ENCODE measurements around the gene ESRRA.
A peak's percentile ranks its signal among the peaks of the same experiment; 100 is the strongest.

The ESRRA gene

DNA sequence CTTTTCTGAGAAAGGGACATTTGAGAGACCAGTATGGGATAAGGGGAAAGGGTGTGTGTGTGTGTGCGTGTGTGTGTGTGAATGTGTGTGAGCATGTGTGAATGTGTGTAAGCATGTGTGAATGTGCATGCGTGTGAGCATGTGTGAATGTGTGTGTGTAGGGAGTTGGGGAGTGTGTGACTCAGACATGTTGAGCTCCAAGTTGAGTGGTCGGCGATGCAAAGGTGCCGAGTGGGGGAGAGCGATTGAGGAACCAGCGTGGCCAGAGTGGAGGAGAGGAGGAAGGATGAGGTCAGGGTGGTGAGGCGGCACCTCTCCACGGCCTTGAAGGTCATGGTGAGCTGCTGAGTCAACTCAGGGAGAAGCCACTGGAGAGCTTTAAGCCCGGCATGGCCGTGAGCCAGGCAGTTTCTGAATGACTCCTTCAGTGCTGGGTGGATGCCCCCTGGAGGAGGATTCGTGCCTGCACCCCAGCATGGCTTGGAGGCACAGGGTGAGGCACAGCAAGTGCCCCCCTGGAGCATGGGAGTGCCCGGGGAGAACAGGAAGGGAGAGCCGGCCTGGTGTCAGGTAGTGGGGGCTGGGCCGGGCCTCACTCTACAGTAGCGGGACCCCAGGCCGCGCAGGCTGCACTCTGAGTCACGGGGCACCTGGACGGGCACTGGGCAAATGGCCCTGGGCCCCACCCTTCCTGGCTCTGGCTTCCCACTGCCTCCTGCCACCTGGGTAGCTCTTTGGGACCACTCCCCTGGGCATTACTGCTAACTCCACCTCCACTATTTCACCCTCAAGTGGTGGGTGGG lies 26.4 kb downstream of the ESRRA start:
- peak in 2 of 3 experiments; percentile 52 to 77 for DNase-seq (ENCODE audit: low read depth in 3 of 3)

DNA sequence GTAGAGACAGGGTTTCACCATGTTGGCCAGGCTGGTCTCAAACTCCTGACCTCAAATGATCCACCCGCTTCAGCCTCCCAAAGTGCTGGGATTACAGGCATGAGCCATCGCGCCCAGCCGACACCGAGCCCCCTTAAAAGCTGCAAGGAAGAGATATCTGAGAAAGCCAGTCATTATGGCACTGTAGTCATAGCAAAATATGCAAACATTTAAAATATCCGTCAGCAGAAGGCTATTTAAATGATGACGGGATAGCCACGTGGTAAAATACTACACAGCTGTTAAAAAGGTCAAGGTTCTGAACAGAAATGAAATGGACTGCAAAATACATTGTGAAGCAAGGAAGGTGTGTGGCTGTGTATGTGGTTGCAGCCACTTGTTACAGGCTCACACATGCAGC lies 28.2 kb downstream of the ESRRA start:
- no peak for DNase-seq (ENCODE audit: low read depth in 3 of 3)

DNA sequence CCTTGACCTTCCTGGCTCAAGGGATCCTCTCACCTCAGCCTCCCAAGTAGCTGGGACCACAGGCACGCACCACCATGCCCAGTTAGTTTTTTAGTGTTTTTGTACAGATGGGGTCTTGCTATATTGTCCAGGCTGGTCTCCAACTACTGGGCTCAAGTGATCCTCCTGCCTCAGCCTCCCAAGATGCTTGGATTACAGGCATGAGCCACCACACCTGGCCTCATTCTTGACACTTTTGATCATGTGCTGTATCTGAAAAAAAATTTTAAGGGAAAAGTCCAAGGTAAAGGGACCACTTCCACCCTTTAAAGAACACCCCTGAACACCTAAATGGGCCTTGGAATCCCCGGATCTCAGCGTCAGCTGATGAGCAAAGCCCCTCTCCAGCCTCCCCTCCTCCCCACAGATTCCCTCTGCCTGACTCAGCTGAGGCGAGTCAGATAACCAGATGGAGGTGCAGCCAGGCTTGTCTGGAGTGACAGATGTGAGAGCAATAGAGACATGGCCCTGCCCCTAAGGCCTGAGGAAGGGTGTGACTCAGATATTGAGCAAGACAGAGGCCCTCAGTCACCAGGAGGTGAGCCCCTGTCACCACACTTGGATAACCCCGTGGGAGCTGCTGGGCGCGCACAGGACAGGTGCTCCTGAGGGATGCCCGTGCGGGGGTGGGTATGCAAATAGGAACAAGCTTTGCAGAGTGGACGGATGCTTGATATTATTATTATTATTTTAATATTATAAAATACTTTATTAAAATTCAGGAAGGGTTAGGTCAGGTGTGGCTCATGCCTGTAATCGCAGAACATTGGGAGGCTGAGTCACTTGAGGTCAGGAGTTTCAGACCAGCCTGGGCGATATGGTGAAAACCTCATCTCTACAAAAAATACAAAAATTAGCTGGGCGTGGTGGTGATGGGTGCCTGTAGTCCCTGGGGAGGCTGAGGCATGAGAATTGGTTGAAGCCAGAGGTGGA lies 29.7 kb downstream of the ESRRA start:
- DNase-seq (ENCODE audit: low read depth in 3 of 3) = peak in 1 of 3 experiments; percentile 43

DNA sequence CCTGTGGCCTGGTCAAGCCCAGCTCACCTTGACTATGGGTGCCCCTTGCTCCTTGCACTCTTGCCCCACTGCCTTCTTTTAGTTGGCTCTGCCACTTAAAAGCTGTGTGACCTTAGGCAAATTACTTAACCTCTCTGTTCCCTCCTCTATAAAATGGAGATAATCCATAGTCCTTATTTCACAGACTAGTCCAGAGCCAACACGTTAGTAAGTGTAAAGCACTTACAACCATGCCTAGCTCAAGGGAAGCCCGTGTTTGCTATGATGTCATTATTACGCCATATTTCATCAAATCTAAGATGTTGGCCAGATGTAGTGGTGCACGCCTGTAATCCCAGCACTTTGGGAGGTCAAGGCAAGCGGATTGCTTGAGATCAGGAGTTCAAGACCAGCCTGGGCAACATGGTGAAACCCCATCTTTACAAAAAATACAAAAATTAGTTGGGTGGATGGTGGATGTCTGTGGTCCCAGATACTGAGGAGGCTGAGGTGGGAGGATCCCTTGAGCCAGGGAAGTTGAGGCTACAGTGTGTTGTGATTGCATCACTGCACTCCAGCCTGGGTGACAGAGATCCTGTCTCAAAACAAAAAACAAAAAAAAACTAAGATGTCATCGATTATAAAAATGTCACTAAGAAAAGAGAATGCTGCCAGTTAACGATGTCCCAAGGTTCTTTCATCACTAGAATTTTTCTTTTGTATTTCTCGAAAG lies 32.4 kb downstream of the ESRRA start:
- DNase-seq (ENCODE audit: low read depth in 3 of 3) = no peak

DNA sequence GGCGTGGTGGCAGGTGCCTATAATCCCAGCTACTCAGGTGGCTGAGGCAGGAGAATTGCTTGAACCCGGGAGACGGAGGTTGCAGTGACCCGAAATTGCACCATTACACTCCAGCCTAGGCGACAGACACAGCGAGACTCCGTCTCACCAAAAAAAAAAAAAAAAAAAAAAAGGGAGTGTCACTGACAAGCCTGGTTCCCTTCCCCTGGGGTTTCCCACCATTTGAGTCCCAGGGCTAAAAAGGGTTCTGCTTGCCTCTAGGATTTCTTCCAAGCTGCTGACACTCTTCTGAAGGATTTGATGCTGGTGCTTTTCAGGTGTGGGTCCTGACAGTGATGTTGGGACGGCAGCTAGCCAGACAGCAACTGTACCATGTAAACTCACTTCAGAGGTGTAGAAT lies 33.4 kb downstream of the ESRRA start:
- DNase-seq (ENCODE audit: low read depth in 3 of 3) = no peak

DNA sequence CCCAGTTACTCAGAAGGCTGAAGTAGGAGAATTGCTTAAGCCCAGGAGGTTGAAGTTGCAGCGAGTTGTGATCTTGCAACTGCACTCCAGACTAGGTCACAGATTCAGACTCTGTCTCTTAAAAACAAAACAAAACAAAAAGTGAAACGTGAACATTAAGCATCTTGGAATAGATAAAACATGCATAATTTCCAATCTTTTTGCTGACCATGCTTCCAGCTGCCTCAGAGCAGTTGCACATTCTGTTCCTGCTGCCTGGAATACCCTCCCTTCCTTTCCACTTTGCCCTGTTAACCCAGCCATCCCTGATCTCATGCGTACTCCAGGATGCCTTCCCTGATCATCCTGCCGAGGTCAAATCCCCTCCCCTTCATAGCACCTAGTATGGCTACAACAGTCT lies 34.0 kb downstream of the ESRRA start:
- no peak for DNase-seq (ENCODE audit: low read depth in 3 of 3)

DNA sequence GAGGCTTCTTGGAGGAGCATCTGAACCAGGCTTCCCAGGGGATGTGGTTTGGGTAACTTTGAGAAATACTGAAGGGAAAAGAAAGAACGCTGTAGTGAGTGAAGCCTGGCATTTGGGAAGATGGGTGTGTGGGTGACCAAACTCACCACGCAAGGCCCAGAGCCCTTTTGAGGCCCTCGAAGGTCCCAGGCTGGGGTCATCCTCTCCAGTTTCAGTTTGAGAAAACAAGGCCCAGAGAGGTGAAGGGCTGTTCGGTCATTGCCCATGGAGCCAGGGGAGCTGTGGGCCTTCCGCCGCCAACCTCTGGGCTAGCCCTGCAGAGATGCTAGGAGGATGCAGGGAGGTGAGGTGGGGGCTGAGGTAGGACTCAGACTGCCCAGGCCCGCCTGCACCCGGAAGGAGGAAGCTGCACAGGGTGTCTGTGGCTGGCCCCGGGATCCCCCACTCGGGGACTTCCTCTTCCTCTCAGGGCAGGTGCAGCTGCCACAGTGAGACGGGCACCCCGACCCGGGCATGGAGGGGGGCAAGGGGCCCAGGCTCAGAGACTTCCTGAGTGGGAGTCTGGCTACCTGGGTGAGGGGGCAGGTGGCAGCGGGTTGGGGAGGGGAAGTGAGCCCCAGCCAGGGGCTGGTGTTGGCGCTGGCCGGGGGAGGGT lies 34.6 kb downstream of the ESRRA start, which contains the start of gene CCDC88B:
CCDC88B (plus strand) TSS at position 451 of the 655 bp plus-strand sequence; CDS start at position 514, 63 bp downstream.
- peak; percentile 56 to 86 (median 66) for DNase-seq (ENCODE audit: low read depth in 3 of 3)

DNA sequence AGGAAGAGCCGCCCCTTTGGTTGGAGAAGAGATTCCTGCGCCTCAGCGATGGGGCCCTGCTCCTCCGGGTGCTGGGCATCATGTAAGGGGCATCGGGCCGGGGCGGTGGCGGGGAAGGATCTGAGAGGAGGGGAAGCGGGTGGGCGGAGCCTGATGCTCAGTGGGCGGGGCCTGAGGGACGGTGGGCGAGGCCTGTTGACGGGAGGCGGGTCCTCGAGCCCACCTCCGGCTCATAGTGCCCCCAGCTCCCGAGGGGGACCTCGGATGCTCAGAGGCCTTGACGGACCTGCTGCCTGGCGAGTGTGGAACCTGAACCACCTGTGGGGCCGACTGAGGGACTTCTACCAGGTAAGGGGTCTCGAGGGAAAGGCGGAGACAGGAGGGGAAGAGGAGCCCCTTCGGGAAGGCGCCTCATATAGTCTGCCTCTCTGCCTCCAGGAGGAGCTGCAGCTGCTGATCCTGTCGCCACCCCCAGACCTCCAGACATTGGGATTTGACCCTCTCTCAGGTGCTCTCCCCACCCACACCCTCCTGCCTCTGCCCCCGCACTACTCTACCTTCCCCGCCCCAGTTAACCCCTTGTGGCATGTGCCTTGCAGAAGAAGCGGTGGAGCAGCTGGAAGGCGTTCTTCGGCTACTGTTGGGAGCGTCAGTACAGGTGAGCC lies 35.5 kb downstream of the ESRRA start:
- DNase-seq (ENCODE audit: low read depth in 3 of 3) = peak; percentile 62 to 81 (median 66)

DNA sequence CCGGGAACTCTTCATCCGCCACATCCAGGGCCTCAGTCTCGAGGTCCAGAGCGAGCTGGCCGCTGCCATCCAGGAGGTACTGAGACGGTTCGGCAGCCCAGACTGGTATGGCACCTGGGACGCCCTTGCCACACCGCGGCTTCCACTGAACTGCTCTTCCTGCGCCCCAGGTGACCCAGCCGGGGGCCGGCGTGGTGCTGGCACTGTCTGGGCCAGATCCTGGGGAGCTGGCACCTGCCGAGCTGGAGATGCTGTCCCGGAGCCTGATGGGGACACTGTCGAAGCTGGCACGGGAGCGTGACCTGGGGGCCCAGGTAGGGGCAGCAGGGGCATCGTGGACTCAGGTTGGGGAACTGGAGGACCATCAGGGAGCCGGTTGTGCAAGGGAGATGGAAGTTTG lies 36.1 kb downstream of the ESRRA start:
- DNase-seq (ENCODE audit: low read depth in 3 of 3) = no peak

DNA sequence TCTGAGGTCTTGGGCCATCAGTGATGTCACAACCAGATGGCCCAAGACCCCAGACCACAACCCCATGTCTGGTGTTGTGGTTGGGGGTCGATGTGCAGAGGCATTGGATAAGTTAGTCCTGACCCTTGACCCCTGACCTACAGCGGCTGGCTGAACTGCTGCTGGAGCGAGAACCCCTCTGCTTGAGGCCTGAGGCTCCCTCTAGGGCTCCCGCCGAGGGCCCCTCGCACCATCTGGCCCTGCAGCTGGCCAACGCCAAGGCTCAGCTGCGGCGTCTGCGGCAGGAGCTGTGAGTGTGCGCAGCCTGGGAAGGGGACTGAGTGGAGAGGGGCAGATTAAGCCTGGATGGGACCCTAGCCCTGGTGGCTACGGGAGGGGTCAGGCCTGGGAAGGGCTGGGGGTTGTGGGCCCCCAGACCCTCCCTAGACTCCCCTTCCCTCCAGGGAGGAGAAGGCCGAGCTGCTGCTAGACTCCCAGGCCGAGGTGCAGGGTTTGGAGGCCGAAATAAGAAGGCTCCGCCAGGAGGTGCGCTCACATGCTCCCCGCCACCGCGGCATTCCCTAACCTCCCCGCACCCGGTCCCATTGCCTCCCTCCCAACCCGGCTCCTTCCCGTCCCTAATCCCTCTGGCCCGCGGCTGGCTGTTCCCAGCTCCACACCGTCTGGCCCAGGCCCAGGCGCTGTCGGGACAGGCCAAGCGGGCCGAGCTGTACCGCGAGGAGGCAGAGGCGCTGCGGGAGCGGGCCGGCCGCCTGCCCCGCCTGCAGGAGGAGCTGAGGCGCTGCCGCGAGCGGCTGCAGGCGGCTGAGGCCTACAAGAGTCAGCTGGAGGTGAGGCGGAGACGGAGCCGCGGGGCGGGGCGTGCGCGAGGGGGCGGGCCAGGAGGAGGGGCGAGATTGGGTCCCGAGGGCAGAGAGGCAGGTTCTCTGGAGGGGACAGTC lies 36.8 kb downstream of the ESRRA start:
- peak; percentile 78 to 93 (median 79) for DNase-seq (ENCODE audit: low read depth in 3 of 3)

DNA sequence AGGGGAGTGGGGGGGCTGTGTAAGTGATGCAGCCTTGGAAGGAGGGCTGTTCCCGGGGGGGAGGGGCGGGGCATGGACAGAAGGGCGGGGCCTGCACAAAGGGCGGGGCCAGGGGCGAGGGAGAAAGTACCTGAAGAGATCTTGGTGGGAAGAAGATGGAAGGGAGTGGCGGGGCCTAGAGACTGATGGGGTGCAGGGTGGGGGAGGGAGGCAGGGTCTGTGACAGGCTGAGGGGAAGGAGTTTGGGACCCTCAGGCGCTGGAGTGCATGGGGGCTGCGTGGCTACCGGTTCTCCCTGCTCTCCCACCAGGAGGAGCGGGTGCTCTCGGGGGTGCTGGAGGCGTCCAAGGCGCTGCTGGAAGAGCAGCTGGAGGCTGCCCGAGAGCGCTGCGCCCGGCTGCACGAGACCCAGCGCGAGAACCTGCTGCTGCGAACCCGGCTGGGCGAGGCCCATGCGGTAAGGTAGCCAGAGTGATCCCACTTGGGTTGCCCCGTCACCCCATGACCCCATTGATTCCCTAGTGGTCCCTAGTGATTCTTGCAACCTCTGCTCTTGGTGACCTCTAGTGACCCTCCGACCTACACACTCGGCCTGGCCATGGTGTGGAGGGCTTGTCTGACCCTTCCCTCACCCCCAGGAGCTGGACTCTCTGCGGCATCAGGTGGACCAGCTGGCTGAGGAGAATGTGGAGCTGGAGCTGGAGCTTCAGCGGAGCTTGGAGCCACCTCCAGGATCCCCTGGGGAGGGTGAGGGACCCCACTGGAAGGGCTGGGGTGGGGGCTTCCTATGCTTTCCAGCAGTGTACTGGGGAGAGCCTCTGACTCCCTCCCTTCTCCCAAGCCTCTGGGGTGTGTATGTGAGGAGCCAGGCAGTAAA lies 37.8 kb downstream of the ESRRA start:
- peak in 1 of 3 experiments; percentile 31 for DNase-seq (ENCODE audit: low read depth in 3 of 3)

DNA sequence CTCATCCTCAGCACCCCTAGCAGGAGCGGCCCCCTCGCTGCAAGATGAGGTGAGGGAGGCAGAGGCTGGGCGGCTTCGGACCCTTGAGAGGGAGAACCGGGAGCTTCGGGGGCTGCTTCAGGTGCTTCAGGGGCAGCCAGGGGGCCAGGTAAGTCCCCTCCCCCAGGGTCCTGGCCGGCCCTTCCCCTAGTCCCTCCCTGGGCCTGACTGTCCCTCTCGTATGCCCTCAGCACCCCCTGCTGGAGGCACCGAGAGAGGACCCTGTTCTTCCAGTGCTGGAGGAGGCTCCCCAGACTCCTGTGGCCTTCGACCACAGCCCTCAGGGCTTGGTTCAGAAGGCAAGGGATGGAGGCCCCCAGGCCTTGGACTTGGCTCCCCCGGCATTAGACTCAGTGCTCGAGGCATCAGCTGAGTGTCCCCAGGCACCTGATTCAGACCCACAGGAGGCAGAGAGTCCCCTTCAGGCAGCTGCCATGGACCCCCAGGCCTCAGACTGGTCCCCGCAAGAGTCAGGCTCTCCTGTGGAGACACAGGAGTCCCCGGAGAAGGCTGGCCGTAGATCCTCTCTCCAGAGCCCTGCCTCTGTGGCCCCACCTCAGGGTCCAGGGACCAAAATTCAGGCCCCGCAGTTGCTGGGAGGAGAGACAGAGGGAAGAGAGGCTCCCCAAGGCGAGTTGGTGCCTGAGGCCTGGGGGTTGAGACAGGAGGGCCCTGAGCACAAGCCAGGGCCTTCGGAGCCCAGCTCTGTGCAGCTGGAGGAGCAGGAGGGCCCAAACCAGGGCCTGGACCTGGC lies 38.6 kb downstream of the ESRRA start:
- DNase-seq (ENCODE audit: low read depth in 3 of 3) = no peak

DNA sequence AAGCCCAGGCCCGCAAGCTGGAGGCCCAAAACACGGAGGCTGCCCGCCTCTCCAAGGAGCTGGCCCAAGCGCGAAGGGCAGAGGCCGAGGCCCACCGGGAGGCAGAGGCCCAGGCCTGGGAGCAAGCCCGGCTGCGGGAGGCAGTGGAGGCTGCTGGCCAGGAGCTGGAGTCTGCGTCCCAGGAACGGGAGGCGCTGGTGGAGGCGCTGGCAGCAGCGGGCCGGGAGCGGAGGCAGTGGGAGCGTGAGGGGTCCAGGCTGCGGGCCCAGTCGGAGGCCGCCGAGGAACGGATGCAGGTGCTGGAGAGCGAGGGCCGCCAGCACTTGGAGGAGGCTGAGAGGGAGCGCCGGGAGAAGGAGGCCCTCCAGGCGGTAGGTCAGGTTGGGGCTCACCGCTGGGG lies 39.5 kb downstream of the ESRRA start:
- no peak for DNase-seq (ENCODE audit: low read depth in 3 of 3)

DNA sequence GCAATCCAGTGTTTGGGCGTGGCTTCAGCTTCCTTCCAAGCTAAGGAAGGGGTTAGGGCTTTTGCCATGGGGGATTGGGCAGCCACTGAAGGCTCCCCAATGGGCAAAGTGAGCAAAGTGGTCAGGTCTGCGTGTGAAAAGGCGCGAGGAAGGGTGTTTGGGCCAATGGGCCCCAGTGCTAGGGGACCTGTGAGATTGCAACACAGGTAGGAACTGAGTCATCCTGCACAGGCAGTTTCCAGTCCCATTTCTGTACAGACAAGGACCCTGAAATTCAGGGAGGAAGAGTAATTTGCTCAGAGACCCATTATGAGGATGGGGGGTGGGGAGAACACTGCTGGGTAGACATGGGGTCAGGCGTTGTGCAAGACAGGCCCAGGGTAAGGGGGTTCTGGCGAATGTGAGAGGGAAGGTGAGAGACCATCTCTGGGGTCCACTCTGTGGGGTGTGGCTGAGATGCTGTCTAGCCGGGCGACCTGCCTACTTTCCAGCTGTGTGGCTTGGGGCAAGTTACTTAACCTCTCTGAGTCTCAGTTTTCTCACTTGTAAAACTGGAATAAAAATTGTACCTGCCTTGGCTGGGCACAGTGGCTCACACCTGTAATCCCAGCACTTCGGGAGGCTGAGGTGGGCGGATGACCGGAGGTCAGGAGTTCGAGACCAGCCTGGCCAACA lies 42.0 kb downstream of the ESRRA start:
- DNase-seq (ENCODE audit: low read depth in 3 of 3) = no peak

DNA sequence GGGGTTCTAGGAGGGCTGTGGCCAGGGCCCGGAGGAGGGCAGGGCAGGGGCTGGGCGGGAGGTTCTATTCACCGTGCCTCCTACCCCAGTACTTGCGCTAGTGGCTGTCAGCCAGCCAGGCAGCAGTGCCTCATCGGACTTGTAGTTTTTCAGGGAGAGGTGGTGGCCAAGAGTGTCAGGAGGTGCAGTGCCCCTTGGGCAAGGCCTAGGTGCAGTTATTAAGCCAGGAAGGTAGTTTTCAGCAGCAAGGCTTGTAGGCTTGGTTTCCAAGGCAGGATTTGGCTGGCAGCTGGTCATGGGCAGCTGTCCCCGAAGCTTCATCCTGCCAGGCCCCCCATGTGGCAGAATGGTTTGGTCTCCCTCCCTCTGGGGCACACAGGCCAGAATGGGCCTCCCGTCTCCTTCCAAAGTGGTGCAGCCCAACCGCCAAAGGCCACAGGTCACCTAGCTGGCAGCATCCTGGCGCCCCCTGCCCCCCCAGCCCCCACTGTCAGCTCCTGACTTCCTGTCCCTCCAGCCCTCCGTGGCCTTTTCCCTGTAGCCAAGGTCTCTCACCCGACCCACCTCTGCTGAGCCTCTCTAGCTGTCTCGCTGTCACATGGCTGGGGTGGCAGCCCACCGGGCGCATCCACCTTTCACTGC lies 43.2 kb downstream of the ESRRA start:
- no peak for DNase-seq (ENCODE audit: low read depth in 3 of 3)

DNA sequence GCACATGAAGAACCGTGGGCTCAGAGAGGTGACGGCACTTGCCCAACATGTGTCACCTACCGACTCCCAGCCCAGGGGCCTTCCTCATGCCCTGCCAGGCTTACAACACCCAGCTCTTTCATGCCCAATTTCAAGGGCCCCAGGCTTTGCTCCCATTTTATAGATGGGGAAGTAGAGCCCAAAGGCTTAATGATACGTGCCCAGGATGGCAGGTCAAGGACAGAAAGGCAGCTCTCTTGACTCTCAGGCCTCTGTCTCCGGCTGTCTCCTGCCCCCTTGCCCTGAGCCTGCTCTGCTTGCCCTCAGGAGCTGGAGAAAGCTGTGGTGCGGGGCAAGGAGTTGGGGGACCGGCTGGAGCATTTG lies 43.7 kb downstream of the ESRRA start:
- DNase-seq (ENCODE audit: low read depth in 3 of 3) = no peak

DNA sequence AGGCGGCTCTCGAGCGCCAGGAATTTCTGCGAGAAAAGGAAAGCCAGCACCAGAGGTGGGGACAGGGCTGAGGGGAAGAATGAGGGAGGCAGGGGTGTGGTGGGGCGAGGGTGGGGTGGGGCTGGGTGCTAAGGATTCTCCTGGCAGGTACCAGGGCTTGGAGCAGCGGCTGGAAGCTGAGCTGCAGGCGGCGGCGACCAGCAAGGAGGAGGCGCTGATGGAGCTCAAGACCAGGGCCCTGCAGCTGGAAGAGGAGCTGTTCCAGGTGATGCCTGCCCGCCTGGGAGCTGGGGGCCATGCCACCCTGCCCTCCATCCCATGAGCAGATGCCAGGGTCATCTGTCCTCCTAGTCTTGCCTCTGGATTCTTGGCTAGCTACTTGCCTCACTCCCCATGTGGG lies 44.1 kb downstream of the ESRRA start:
- DNase-seq (ENCODE audit: low read depth in 3 of 3) = no peak
